NB4 (cell line): ENCODE data around the gene MLLT3.

Experiments used
- MYC ChIP-seq: IDR thresholded peaks from 2 replicates; pipeline ENCODE4 v1.6.1; 2011; ENCODE audit warnings: low read depth, low read length
- POLR2A ChIP-seq: IDR thresholded peaks from 2 replicates; pipeline ENCODE4 v1.6.1; 2011; ENCODE audit warnings: mild to moderate bottlenecking; ENCODE audit not compliant: insufficient read length; ENCODE audit errors: extremely low read depth
- TF ChIP-seq, protein P1 (sequence below): IDR thresholded peaks from one replicate; pipeline ENCODE4 v1.5.1; 2012; ENCODE audit warnings: low read depth, low read length

DNA sequence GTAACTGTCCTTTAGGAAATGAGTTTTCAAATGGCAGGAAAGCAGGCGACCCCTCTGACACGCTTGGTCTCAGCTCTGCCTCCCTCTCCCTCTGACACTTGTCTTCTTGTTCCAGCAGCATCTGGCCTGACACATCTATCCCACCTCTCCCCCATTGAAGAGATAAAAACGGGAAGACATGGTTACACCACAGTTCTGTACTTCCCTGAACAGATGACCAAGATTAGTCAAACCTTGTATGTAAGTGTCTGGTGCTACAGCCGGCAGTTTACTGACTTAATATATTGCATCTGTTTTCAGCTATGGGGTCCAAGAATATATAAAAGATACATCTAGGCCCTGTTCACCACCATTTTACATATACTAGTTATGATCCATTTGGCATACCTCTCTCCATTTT is 29.6 kb upstream of the MLLT3 start:
- TF ChIP-seq, protein P1, sequence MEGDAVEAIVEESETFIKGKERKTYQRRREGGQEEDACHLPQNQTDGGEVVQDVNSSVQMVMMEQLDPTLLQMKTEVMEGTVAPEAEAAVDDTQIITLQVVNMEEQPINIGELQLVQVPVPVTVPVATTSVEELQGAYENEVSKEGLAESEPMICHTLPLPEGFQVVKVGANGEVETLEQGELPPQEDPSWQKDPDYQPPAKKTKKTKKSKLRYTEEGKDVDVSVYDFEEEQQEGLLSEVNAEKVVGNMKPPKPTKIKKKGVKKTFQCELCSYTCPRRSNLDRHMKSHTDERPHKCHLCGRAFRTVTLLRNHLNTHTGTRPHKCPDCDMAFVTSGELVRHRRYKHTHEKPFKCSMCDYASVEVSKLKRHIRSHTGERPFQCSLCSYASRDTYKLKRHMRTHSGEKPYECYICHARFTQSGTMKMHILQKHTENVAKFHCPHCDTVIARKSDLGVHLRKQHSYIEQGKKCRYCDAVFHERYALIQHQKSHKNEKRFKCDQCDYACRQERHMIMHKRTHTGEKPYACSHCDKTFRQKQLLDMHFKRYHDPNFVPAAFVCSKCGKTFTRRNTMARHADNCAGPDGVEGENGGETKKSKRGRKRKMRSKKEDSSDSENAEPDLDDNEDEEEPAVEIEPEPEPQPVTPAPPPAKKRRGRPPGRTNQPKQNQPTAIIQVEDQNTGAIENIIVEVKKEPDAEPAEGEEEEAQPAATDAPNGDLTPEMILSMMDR, result no peak
- TF ChIP-seq POLR2A, result no peak
- TF ChIP-seq MYC, result no peak
